GM18505 (cell line): ENCODE measurements around the gene UBL4B.

Experiments used
- ATAC-seq: cut with Tn5 transposase; IDR thresholded peaks from one replicate; pipeline ENCODE4 v1.9.1; 2021; ENCODE audit not compliant: unreplicated experiment
- POLR2A ChIP-seq: IDR thresholded peaks from 4 replicates; pipeline ENCODE4 v1.6.1; 2011; ENCODE audit warnings: borderline replicate concordance; ENCODE audit not compliant: insufficient read depth, insufficient read length; ENCODE audit errors: extremely low read depth

The UBL4B gene

DNA sequence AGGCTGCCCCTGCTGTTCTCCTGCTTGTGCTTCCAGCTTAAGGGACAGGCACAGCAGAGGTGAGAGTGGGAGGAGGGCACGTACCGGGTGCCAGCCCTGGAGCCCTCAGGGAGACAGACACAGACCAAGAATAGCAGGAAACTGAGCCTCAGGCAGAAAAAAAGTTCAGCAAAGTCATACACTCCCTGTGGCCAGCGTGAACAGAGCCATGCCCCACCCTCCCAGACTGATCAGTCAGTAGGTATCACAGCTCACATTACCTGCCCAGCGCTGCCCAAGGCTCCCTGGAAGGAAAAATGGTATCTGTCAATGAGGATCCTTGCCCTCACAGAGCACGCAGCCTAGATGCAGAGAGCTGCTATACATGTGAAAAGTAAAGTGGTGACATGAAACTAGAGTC, 1.3 kb downstream of the UBL4B start:
- no peak for TF ChIP-seq POLR2A
- no peak for ATAC-seq

- no peak for TF ChIP-seq POLR2A
- ATAC-seq: no peak
Measured at GRCh38 chr1:110114173-110114572, 1.9 kb downstream of the UBL4B start.

DNA sequence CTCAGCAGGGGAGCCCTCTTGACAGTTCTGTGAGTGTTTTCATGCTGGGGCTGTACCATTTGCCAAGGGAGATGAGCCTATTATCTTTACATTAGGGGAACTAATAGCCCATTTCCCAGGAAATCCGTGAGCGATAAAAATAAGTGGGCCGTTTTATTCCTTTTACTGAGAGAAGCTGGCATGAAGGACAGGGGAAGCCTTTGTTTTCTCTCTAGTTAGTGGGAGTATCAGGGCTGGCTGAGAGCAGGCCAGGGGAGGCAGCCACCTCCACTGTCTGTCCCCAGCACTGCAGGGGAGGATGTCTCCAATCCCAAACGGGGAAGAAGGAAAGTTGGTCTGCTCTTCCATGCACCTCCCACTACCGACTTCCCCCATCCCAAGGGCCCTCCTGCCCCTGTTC, 2.5 kb downstream of the UBL4B start:
- no peak for ATAC-seq
- no peak for TF ChIP-seq POLR2A

GRCh38 chr1:110118636-110119396, 6.6 kb downstream of the UBL4B start:
- TF ChIP-seq POLR2A: no peak
- ATAC-seq: no peak

DNA sequence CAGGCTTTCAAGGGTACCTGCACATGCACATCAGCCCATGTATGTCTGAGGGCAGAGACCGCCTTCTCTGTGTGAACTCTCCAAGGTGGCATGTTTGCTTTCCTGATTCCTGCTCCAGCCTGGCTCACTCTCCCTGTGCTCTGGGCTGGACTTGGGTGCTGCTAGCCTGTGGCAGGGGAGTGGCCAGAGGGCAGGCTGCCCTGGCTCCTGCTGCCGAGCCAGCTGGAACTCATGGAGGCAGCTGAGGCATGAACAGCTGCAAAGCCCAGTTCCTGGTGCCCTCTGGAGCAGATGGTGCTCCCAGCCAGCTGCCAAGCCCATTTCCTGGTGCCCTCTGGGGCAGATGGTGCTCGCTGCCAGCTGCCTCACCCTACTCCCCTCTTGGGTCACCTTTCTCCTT, 7.6 kb downstream of the UBL4B start:
- ATAC-seq: no peak
- no peak for TF ChIP-seq POLR2A

- ATAC-seq: no peak
- TF ChIP-seq POLR2A: no peak
Measured at GRCh38 chr1:110120960-110121561, 8.8 kb downstream of the UBL4B start.

DNA sequence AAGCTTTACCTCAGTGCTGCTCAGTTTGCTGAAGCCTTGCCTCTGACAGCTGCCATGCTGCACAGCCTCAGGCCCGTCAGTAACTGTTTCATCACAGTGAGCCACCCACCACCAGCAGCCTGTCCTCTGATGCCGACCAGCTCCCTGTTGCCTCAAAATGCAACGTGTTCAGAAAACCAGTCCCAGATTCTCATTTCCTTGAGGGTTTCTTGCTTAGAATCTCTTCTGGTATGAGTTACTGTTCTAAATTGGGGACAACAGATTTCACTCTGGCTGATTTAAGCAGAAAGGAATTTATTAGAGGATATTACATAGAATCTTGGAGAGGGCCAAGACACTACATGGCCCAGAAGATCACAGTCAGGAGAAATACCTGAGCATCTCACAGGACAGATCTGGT, 11.0 kb downstream of the UBL4B start:
- ATAC-seq: no peak
- no peak for TF ChIP-seq POLR2A

GRCh38 chr1:110125810-110126209, 13.6 kb downstream of the UBL4B start:
- no peak for ATAC-seq
- TF ChIP-seq POLR2A: no peak

DNA sequence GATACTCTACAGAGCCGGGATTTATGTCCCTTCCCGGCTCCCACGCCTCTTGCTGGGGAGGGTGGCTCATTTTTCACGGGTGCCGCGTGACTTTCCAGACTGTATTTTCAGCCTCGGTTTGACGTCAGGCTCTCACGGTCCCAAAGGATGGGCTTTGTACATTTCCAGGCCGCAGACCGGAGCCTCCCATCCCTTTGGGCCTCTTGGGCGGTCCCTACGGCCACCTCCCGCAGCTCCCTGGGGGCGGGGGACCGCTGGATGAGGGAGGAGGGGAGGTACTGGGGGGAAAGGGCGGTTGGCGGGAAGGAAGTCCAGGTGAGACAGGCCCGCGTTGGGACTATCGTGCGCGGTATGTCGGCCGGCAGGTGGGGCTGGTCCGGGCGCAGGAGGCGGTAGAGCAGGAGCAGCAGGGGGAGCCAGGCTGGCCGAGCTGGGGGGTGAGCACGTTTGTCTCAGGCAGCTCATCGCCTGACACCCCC, 17.9 kb downstream of the UBL4B start:
- no peak for ATAC-seq
- TF ChIP-seq POLR2A: no peak

DNA sequence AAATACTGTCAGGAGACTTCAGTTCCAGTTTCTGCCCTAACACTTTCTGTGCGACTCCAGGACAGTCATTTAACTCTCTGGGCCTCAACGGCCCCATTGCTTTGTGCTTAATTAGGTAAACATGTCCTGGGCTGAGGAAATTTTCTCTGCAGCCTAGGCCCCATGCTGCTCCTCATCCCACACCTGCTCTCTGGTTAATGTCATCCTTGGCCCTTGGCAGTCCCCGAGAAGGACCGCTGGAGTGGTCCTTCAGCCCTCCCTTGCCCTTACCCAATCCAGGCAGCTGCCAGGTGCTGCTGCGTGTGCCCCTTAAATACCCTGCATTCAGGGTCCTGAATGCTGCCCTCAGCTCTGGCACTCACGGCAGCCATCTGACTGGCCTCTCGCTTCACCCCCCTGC, 18.7 kb downstream of the UBL4B start:
- no peak for ATAC-seq
- no peak for TF ChIP-seq POLR2A

DNA sequence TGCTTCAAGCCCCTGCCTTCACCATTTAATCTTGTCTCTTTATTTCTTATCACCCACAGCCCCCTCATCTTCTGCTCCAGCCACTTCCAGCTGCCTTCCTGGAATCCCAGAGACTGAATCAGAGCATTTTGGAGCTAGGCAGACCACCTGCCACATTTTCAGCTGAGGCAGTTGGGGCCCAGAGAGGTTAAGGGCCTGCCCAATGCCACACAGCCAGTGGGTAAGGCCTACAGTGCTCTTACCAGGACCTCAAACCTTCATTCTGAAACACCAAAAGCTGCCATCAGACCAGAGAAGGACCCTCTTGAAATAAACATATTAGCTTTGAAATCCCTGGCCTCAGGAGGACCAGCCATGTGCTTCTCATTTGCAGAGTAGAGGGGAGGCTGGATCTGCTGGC, 20.4 kb downstream of the UBL4B start:
- no peak for TF ChIP-seq POLR2A
- ATAC-seq: no peak

- ATAC-seq: no peak
- TF ChIP-seq POLR2A: no peak
Measured at GRCh38 chr1:110133436-110133835, 21.2 kb downstream of the UBL4B start.

DNA sequence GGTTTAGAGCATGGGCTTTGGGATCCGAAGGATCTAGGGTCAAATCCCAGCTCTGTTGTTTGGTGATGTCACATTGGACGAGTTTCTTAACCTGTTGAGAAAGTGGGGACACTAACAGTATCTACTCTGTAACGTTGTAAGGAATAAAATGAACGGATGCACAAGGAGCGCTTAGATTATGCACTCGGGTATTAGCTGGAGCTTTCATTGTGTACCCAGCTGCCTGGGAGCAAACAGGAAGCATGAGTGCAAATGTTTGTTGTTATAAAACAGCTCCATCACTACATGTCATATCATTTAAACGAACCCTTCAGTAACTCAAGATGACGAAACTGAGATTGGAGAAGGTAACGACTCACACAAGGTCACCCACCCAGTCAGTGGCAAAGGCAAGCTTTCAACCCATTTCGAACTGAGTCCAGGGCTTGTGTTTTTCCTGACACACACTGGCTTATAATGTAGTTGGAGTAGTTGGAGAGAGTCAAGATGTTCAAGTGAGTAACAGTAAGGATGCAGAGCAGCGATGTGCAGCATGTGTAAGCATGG, 21.9 kb downstream of the UBL4B start:
- no peak for TF ChIP-seq POLR2A
- no peak for ATAC-seq

DNA sequence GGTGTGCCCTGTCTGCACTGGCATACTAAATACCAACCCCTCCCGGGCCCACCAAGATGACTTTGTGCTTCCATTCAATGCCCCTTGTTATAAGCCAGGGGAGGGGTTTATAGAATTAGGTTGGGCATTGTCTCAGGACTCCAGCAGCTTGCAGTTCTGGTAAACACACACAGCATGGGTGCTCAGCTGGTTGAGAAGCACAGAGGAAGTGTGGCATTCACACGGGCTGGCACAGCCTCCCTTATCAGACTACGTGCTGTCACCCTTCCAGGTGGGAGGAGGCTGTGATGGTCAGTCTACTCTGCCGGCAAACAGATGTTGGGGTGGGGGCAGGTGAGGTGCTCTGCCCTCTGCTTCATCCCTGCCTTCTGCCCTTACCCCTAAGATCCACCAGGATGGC, 23.0 kb downstream of the UBL4B start:
- ATAC-seq: no peak
- no peak for TF ChIP-seq POLR2A
